Measurements from ENCODE around the gene PPM1M.

DNA sequence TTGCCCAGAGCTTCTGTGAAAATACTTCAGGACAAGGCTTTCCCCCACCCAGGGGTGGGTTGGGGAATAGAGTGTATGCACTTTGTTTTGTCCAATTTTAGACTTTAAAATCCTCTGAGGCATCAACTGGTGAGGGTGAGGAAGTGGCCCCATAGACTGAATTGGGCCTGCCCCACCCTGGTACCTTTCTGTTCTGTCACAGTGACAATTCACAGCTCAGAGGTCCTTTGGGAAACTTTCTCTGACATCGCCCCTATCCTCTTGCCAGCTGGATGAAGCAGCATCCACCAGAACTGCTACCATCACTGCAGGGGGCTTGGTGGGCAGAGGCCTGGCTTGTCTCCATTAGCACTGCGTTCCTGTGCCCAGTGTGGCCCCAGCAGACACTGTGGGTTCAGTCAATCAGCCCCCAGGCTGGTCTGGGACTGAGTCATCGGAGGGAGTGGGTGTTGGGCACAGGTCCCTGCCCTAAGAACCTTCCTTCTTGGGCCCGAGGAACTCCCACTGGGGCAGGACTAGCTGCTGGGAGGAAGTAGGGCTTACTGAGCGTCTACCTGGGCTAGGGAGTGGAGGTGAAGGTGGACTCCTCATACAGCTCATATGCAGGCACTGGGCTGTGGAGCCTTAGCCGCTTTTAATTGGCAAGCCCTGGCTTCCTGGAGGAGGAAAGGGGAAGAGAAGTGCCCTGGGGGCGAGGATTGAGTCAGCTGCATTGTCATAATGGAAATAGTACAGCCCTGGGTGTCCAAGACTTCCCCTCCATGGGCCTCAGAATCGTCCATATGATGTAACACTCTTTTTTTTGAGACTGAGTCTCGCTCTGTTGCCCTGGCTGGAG, 1.5 kb upstream of the PPM1M start:
- TF ChIP-seq, protein P1, sequence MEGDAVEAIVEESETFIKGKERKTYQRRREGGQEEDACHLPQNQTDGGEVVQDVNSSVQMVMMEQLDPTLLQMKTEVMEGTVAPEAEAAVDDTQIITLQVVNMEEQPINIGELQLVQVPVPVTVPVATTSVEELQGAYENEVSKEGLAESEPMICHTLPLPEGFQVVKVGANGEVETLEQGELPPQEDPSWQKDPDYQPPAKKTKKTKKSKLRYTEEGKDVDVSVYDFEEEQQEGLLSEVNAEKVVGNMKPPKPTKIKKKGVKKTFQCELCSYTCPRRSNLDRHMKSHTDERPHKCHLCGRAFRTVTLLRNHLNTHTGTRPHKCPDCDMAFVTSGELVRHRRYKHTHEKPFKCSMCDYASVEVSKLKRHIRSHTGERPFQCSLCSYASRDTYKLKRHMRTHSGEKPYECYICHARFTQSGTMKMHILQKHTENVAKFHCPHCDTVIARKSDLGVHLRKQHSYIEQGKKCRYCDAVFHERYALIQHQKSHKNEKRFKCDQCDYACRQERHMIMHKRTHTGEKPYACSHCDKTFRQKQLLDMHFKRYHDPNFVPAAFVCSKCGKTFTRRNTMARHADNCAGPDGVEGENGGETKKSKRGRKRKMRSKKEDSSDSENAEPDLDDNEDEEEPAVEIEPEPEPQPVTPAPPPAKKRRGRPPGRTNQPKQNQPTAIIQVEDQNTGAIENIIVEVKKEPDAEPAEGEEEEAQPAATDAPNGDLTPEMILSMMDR (conservative IDR thresholded peaks at IDR 0.05) = no peak
- no peak for TF ChIP-seq EZH2 (IDR thresholded peaks at IDR 0.05; ENCODE audit: low read depth)
